ENCODE results near the gene MCC.
"Not testable (repeated sequence)": the region's sequence is repeated elsewhere in the genome, so short reads cannot be mapped to it uniquely, and the experiment has no call there.

The MCC gene

DNA sequence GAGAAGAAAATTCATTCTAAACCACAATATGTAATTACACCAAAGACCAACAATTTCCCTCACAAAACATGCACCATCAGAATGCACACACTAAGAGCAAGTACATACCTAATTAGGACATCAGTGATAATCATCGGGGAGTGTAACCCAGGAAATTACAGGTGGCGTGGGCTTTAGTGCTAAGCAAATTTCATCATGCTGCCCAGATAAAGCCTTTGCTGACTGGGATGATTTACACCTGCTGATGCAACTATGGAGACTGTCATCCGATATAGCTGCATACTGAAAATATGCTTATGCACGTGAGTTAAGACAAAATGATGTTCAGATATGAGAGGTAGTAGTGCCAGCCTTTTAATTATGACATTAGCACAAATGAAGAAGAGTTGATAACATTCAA lies 388.4 kb downstream of the MCC start:
- DNase-seq: no peak

DNA sequence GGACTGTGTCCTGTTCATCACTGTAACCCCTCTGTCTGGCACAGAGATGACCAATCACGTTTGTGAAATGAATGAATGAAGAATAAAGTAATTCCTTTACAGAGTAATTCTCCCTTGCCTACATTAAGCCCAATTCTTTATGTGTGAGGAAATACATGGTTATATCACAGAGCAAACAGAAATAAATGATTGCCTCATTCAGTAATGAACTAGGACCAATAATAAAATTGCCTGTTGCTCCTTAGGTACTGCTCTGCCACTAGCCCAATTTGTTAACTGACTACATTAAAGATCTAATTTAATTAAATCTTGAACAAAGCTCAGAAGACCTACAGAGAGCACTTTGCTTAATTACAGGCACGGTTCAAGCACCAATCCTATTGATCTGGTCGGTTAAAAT lies 389.9 kb downstream of the MCC start:
- no peak for DNase-seq

DNA sequence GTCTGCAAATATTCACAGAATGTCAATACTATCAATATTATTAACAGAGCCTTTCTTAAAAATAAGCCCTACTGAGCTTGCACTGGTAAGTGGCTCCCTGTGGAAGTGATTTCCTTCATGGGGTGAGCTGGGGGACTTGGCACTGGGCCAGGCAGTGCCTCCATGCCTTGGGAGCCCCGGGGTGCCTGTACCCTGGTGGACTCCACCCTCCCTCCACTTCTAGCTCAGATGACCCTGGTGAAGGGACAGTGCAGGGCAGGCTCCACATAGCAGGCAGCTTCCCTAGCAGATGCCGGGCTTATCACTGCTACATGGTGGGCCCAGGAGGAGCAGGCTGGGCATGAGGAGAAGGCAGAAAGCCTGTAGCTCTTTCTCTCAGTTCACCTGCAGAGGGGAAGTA lies 392.4 kb downstream of the MCC start:
- no peak for DNase-seq

DNA sequence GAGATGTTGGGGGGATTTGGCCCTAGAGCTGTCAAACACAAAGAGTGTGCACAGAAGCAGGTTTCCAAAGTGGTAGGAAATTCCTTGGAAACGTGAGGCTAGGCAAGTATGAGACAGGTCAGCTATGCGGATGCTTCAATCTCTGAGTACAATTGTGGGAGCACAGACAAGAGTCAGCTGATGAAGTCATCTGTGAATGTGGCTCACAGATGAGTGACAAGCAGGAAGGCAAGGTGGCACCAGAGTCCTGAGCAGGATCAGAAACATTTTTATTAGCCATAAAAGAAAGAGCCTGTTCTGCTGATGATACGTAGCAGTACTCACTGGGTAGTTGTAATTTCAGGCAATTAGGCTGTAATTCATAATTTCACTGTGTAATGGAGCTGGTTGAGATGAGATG lies 394.7 kb downstream of the MCC start:
- DNase-seq: no peak

DNA sequence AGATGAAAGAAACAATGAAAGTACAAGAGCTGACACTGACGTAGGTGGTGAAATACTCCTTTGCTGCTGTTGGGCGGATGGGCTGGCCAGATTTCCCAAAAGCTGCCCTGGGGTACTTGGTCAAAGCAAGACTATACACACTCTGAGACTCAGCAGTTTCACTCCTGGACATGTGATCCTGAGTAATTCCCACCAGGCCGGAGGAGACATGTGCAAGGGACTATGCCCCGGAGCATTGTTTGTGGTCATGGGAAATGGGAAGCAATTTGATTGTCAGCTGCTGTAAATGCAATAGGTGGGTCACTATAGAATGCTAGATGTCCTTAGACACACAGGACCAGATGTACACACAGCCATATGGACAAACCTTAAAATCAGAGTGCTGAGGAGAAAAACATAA lies 395.6 kb downstream of the MCC start:
- no peak for DNase-seq

DNA sequence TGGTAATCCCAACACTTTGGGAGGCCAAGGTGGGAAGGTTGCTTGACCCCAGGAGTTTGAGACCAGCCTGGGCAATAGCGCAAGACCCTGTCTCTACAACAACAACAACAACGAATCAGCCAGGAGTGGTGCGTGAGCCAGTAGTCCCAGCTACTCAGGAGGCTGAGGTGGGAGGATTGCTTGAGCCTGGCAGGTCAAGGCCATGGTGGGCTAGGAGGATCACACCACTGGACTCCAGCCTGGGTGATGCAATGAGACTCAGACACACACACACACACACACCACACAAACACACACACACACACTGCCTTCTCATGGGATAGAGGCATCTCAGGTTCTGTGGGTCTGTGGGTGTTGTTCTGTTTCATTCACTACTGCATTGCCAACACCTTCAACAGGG lies 396.6 kb downstream of the MCC start:
- no peak for DNase-seq

DNA sequence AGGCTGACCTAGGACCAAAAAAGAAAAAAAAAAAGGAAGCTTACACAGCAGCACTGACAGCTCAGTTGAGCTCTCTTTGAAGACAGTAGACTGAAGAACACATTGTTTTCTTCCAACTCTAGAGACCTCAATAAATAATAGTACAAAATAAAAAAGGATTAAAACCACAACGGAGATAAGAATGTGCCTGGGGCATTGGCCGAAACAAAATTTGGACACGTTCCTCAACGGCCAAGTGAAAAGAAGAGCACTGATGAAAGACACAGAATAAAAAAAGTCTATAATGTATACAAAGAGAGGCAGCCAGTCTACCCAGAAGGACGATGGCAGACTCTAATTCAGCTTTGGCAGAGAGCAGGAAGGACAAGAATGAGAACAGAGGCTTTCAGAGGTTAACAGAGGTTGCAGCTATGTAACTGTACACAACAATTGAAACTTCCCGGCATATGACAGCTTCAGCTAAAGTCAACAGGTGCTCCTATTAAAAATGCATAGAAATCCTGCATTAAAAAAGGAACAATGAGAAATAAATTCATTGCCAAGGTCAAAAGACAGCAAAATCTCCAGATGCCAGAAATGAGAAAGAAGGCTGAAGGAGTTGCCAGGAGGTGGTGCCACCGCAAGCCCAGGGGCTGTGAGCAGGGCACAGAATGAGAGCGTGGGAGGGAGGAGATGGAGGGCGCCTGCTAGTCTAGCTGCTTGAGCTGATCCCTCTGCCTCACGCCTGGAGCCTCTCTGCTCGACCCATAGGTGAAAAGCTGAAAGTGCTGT lies 397.7 kb downstream of the MCC start:
- DNase-seq: peak in 1 of 2 donors; percentile 2

DNA sequence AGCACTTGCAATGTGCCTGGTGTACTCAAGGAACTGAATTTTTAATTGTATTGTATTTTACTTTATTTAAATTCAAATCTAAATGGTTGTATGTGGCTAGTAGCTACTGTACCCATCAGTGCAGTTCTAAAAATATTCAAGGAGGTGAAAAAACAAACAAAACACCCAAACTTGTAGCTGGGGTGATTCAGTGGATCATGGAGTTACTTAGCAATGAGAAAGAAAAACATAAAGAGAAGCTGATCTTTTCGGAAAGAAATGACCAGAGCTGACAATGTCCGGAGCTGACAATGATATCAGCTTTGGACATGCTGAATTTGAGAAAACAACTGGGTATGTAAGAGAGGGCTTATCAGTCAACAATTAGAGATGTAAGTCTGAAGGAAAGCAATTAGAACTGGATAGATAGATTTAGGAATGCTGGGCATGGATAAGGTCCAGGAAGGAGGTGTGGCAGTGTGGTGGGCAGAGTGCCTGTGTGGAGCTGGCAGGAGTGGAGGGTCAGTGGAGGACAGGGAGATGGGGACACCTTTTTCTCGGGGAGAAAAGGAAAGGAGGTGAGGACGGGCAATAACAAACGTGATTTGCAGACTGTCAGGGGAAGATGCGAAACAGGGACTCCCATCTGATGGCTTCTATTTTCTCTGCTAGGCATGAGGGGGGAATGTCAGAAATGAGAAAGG lies 398.5 kb downstream of the MCC start:
- DNase-seq: no peak

DNA sequence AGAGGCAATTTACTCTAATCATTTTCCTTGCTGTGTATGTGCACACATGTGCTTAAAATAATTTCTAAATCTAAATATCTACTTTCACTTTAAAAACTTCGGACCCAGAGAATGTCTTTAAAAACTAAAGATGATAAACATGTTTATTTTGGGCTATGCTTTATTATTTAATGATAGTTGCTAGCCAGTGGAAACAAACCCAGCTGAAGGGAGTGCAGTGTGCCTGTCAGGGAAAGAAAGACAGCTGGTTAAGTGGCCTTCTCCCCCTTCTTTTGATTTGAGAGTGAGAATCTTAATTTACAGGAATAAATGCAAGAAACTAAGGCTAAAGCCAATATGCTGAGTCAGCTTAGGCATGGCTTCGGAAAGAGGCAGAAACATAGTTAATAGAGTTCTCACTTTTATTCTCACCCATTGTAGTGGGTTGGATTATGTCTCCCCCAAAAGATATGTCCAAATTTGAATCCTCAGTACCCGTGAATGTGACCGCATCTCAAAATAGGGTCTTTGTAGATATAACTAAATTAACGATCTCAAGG lies 400.2 kb downstream of the MCC start:
- DNase-seq: no peak

DNA sequence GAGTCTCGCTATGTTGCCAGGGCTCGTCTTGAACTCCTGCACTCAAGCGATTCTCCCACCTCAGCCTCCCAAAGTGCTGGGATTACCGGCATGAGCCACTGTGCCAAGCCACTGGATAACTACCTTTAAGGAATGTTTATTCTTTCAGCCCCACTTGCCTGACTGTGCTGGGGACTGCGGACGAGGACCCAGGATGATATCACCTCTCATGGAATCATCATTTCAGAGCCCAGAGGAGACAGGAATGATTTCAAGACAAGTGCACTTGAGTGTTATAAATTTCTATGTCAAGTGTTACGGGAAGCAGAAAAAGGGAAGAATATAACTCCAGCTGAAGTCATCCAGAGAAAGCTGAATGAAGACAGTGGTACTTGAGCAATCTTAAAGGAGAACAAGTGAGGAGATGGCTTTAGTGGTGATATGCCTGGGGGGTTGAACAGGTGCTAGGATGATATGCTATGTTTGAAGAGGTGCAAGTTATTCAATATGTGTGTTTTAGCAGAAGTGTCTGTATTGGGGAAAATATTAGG lies 402.3 kb downstream of the MCC start:
- DNase-seq: no peak

DNA sequence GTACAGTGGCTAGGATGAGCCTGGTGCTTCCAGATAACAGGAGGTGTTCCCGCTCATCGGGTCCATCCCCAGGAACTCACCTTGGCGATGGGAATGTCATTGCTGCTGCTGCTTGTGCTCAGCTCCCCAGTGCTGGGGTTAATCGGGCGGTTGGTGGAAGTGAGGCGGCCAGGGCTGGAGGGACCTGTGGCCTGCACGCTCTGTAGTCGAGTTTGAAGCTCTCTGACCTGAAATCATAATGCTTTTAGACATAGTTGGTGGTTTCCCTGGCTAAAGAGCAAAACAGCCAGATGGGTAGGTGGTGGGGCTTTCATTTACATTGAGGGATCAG lies 403.2 kb downstream of the MCC start:
- no peak for DNase-seq

DNA sequence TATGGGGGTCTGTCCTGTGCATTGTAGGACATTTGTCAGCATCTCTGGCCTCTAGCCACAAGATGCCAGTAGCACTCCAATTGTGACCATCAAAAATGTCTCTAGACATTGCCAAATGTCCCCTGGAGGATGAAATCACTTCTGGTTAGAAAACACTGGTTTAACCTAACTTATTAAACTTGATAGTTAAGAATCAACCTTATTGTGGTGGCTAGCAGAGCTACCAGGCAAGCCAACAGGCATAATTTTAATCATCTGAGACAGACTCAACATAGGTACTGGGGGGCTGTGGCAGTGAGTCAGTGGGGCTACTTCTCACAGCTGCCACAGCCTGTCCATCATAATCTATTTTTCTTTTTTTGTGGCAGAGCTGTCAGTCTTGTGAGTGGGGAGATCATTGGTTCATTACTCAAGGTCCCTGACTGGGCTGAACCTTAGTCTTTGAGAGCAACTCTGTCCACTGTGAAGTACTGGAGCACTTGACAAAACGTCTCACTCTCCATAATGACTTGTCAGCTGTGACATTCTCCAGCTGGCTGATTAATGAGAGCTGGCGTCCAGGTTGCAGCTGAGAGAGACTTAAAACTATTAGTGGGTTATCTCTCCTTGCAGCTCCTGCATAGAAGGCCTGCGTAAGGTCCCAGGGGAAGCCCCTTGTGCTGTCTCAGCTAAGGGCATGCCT lies 403.7 kb downstream of the MCC start:
- DNase-seq: no peak

DNA sequence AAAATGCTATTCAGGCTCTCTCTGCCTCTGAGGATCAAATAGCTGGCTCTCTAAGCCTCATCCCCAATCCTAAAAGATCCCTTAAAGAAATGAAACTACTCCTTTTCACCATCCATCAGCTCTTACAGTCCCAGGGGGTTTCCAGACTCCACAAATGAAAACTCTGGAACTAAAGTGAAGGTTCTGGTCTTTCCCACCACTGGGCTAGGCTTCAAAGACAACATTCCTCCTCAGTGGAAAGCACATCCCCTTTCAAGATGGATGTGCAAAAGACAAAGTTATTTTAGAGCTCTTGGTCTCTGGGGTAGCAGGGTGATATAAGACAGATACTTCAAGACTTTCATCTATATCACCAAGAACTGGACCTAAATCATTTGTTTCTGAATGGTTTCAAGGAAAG lies 404.8 kb downstream of the MCC start:
- no peak for DNase-seq

DNA sequence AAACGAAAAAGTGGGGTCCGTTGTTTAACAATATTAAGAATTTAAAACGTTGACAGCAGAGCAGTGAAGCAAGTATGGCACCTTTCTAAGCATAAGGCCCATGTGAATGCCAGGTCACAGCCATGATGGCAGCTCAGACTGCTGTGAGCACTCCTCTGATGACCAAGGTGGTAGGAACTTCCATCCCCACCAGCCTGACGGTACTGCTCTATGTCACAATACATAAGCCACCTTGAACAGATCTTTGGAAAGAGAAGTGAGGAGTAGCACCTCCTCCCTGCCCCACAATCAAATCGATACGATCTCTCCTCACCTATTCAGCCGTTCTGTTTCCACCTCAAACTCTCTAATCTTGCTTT lies 405.7 kb downstream of the MCC start:
- DNase-seq: no peak

DNA sequence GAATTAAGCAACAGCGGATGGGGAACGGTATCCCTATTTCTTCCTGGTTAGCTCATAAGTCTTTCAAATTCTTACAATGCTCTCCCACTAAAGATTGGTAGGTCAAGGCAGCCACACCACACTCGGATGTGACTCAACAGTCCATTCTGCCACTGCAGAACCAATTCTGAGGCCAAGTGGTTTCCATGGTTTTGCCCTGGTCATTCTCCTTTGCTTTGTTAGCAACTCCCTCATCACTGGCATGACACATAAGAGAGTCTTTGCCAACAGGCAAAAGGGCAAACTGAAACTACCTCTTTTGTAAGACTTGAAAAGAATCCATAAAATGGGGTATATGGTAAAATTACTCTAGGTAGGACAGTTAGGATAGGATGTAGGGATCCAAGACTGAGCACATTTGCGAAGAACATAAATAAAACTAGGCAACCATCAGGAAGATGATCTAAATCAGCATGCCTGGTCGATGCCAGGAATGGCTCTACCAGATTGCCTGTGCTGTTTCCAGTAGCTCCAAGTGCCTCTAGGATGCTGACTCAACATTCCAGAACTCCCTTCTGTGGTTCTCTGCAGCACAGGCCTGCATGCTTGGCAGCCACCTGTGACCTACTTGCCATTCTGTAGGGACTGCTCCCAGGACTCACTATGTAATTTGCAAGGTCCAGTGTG lies 406.2 kb downstream of the MCC start:
- DNase-seq: no peak

DNA sequence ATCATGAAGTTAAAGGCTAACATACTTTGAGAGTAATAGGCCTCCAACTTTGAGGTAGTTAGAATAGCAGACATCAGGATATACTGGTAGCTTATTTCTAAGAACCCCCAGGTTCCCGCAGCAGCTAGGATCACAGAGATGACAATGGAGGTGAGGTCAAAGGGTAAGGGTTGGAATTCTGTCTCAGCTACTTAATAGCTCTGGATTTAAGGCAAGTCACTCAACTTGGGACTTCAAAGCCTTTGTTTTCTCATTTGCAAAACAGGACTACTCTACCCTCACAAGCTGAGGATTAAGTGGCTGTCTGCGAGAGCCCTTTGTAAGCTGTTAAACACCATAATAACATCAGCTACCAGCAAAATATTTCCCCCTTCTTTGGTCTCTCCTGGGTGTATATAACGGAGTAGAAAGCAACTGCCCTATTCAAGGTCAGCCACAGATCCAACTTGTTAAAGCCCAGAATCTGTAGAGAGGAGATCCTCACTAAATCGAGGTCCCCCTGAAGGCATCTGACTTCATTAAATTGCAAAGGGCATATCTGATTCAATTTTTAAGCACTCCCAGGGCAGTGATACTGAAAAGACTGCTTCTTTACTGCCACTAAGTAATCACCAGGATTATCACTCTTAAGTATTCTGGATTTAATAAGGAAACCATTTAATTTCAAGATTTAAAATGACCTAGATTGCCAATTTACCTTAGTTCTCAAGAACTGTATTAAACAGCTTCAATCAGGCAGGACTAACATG lies 407.0 kb downstream of the MCC start:
- DNase-seq: no peak

DNA sequence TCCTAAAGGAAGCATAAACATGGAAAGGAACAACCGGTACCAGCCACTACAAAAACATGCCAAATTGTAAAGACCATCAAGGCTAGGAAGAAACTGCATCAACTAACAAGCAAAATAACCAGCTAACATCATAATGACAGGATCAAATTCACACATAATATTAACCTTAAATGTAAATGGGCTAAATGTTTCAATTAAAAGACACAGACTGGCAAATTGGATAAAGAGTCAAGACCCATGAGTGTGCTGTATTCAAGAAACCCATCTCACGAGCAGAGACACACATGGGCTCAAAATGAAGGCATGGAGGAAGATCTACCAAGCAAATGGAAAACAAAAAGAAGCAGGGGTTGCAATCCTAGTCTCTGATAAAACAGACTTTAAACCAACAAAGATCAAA lies 411.6 kb downstream of the MCC start:
- DNase-seq: not testable (repeated sequence)

DNA sequence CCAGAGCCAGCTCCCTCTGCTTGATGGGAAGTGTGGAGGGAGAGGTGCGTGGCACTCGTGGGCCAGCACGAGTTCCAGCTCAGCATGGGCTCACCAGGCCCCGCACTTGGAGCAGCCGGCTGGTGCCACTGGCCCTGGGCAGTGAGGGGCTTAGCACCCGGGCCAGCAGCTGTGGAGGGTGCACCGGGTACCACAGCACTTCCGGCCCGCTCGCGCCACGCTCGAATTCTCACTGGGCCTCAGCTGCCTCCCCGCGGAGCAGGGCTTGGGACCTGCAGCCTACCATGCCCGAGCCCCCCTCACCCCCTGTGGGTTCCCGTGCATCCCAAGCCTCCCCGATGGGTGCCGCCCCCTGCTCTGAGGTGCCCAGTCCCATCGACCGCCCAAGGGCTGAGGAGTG lies 413.2 kb downstream of the MCC start:
- DNase-seq: no peak

DNA sequence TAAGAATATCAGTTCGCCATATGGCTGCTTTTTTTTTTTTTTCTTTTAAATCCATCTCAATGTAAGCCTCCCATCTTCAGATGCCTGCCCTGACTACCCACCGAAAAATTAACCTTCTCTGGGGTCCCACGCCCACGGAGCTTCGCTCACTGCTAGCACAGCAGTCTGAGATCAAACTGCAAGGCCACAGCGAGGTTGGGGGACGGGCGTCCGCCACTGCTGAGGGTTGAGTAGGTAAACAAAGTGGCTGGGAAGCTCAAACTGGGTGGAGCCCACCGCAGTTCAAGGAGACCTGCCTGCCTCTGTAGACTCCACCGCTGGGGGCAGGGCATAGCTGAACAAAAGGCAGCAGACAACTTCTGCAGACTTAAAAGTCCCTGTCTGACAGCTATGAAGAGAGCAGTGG lies 414.6 kb downstream of the MCC start:
- peak; percentile 8 to 42 for DNase-seq

DNA sequence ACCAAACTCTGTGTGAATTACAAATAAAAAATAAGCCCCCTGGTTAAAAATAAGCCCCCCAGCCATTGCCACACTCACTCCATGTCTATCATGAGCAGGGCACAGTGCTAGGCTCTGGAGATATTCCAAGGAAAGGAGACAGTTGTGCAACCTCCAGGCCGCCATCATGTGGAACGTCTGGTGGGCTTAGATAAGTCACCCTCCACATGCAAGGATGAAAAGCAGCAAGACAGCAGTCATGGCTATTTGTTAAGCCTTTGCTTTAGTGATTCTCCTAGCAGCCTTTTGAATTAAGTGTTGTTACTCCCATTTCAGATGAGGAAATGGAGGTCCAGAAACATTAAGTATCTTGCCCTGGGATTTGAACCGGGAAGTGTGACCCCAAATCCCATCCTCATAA lies 416.9 kb downstream of the MCC start:
- no peak for DNase-seq

DNA sequence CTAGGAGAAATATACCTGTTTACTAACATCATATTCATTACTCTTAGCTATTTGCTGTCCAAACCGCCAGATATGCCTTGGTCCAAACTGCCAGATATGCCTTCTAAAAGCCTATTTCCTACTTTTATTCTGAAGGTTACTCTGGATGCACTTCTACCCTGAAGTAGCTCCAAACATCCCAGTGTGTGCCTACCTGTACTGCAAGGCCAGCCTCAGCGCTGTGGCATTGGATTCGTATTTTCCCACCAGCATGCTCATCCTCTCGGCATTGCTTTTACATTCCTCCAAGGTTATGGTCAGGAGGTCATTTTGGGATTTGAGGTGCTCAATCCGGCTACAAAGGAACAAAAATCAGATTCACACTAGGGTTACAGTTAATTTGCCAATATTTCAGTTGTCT lies 417.4 kb downstream of the MCC start:
- DNase-seq: no peak

DNA sequence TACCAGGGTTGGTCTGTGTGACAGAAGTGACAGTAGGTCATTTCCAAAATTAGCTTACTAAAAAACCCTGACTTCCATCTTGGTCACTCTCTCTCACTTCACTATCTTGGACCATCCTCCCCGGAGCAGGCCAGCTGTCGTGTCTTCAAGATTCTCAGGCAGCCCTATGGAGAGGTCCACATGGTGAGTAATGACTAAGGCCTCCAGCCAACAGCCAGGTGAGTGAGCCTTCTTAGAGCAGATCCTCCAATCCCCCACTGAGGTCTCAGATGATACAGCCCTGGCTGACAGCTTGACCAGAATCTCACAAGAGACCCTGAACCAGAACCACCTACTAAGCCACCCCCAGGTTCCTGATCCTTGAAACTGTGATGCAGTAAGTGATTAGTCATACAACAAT lies 419.7 kb downstream of the MCC start:
- DNase-seq: no peak

All from CD4-positive, alpha-beta T cell treated with Interleukin-1 beta for 1 hour (primary cell).